ENCODE results near the gene ATOH8.

The ATOH8 gene

DNA sequence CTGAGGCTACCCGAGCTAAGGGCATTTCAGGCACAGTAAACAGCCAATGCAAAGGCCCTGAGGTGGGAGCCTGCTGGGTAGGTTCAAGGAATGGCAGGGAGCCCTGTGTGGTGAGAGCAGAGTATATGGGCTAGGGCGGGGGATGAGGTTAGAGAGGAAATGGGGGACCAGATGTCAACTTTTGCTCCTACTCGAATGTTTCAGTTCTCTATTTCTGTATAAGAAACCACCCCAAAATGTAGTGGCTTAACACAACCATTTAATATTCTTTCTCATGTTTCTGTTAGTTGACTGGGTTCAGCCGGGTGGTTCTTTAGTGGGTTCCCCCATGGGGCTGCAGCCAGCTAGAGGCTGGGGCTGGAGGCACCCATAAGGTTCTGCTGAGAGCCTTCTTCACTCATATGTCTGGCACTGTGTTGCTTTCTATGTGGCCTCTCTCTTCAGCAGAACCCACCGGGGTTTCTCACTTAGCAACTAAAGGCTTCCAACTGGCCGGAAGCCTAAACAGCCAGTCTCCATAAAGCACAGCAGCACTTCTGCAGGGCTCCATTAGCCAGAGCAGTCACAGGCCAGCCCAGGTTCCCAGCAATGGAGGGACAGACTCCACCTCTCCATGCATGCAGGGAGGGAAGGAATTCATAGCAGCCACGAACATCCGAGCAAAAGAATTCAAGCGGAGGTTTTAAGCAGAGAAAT, 5.6 kb upstream of the ATOH8 start:
- Histone ChIP-seq H2BK5ac (ENCODE audit: low read depth, low read length, poor library complexity, severe bottlenecking) (no peak overlapping the region), H3K14ac (ENCODE audit: low read length in 2 of 2) (no peak overlapping the region)

DNA sequence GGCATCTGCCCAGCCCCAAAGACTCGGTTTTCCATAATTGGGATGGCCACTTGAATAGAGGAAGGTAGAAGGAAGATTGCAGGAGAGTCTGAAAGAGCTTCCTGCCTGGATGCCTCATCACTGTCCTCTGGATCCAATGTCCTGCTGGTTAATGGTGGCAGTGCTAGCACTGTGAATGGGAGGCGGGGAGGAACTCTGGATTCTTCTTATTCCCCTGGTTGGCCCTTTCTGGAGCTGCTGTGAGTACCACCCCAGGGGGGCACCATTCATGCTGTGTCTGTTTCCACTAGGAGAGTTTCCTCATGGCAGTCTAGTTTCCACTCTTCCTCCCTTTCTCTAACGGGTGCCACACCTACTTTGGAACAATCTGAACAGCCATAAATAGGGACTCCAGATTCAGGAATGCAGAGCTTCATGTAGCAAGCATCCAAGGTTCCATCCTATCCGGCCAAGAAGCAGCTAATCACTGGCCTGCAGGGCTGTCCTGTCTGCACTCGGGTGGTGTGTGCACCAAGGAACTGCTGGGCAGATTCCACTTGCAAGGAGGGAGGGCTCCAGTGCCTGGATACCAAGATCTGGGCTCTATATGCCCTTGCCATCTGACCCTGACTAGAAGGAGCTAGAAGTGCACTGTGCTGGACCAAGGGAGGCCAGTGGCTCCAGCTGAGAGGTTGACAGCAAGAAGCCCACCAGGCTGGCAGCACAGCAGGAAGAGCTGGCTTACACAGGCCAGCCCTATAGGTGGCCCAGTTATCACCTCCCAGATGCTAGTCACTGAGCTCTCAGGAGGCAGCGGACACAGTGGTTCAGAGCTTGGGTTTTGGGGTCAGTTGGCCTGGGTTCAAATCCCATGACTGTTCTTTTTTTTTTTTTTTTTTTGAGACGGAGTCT, 4.6 kb upstream of the ATOH8 start:
- peak overlapping the region in 1 of 2 experiments; percentile 24 for H3K4ac ChIP-seq (ENCODE audit: low read depth in 1 of 2, low read length in 2 of 2)
- H3K4me2 ChIP-seq (ENCODE audit: low read length, poor library complexity, severe bottlenecking): no peak overlapping the region
- H4K91ac ChIP-seq (ENCODE audit: low read length): no peak overlapping the region
- H3K27ac ChIP-seq (ENCODE audit: low read length, poor library complexity, severe bottlenecking): no peak overlapping the region
- H3K27me3 ChIP-seq (ENCODE audit: control insufficient read depth in 1 of 2, insufficient read depth in 1 of 2, low read length in 2 of 2): peaks cover 25 to 28% of the 10 kb centered on the region in 2 experiments
- H3K4me3 ChIP-seq (ENCODE audit: insufficient read depth in 1 of 2, low read depth in 1 of 2, low read length in 2 of 2): no peak overlapping the region
- no peak overlapping the region for H2BK15ac ChIP-seq (ENCODE audit: low read depth, poor library complexity, severe bottlenecking)
- no peak overlapping the region for H4K8ac ChIP-seq (ENCODE audit: low read length)
- H2AFZ ChIP-seq (ENCODE audit: low read depth, low read length): no peak overlapping the region
- H2BK12ac ChIP-seq (ENCODE audit: low read length in 2 of 2): peak overlapping the region in 1 of 2 experiments; percentile 85
- H3K79me1 ChIP-seq (replicated peaks; ENCODE audit: low read length, poor library complexity, severe bottlenecking): no peaks in the 10 kb centered on the region
- WGBS: 66% methylated on average over 6 of the region's 7 CpGs
- no peak overlapping the region for H2BK5ac ChIP-seq (ENCODE audit: low read depth, low read length, poor library complexity, severe bottlenecking)
- no peak overlapping the region for H3K18ac ChIP-seq (ENCODE audit: low read depth in 1 of 2, low read length in 2 of 2)
- H3K4me1 ChIP-seq (ENCODE audit: control insufficient read depth, insufficient read depth, low read depth, low read length): peaks cover 34% of the 10 kb centered on the region
- H3K36me3 ChIP-seq (ENCODE audit: control insufficient read depth in 1 of 2, insufficient read depth in 2 of 2, low read depth in 1 of 2, low read length in 2 of 2): no peaks in the 10 kb centered on the region
- no peaks in the 10 kb centered on the region for H3K9me3 ChIP-seq (ENCODE audit: control insufficient read depth, low read length)
- no peak overlapping the region for H2BK120ac ChIP-seq (ENCODE audit: low read depth, low read length)
- H3K9ac ChIP-seq (ENCODE audit: low read length): no peak overlapping the region
- H3K23ac ChIP-seq (ENCODE audit: low read length in 2 of 2): peak overlapping the region in 1 of 2 experiments; percentile 10
- H3K14ac ChIP-seq (ENCODE audit: low read length in 2 of 2): peak overlapping the region in 1 of 2 experiments; percentile 68
- no peak overlapping the region for H2AK5ac ChIP-seq (ENCODE audit: low read length, severe bottlenecking)
- DNase-seq: no peak

More for the DNA sequence above, 5.6 kb upstream of the ATOH8 start:
- Histone ChIP-seq H3K4me3 (ENCODE audit: insufficient read depth in 1 of 2, low read depth in 1 of 2, low read length in 2 of 2) (no peak overlapping the region), H2BK12ac (ENCODE audit: low read length in 2 of 2) (no peak overlapping the region), H4K8ac (ENCODE audit: low read length) (no peak overlapping the region), H2AK5ac (ENCODE audit: low read length, severe bottlenecking) (no peak overlapping the region), H3K4me1 (ENCODE audit: control insufficient read depth, insufficient read depth, low read depth, low read length) (peaks cover 37% of the 10 kb centered on the region), H3K23ac (ENCODE audit: low read length in 2 of 2) (no peak overlapping the region), H4K91ac (ENCODE audit: low read length) (no peak overlapping the region), H2BK15ac (ENCODE audit: low read depth, poor library complexity, severe bottlenecking) (no peak overlapping the region), H3K27me3 (ENCODE audit: control insufficient read depth in 1 of 2, insufficient read depth in 1 of 2, low read length in 2 of 2) (peaks cover 25% of the 10 kb centered on the region in 2 experiments), H3K79me1 (replicated peaks; ENCODE audit: low read length, poor library complexity, severe bottlenecking) (no peaks in the 10 kb centered on the region), H3K4ac (ENCODE audit: low read depth in 1 of 2, low read length in 2 of 2) (no peak overlapping the region), H3K27ac (ENCODE audit: low read length, poor library complexity, severe bottlenecking) (no peak overlapping the region), H3K9me3 (ENCODE audit: control insufficient read depth, low read length) (no peaks in the 10 kb centered on the region), H2AFZ (ENCODE audit: low read depth, low read length) (no peak overlapping the region), H3K9ac (ENCODE audit: low read length) (no peak overlapping the region), H3K4me2 (ENCODE audit: low read length, poor library complexity, severe bottlenecking) (no peak overlapping the region), H3K36me3 (ENCODE audit: control insufficient read depth in 1 of 2, insufficient read depth in 2 of 2, low read depth in 1 of 2, low read length in 2 of 2) (no peaks in the 10 kb centered on the region), H2BK120ac (ENCODE audit: low read depth, low read length) (no peak overlapping the region), H3K18ac (ENCODE audit: low read depth in 1 of 2, low read length in 2 of 2) (peak overlapping the region in 1 of 2 experiments; percentile 37)
- no peak for DNase-seq
- WGBS: 77% methylated on average over 7 of the region's 9 CpGs

- peak overlapping the region in 1 of 2 experiments; percentile 81 for H3K18ac ChIP-seq (ENCODE audit: low read depth in 1 of 2, low read length in 2 of 2)
- H3K23ac ChIP-seq (ENCODE audit: low read length in 2 of 2): no peak overlapping the region
- no peak overlapping the region for H4K8ac ChIP-seq (ENCODE audit: low read length)
- H3K4me2 ChIP-seq (ENCODE audit: low read length, poor library complexity, severe bottlenecking): no peak overlapping the region
- H2AK5ac ChIP-seq (ENCODE audit: low read length, severe bottlenecking): no peak overlapping the region
- peaks cover 42% of the 10 kb centered on the region for H3K4me1 ChIP-seq (ENCODE audit: control insufficient read depth, insufficient read depth, low read depth, low read length)
- H2BK5ac ChIP-seq (ENCODE audit: low read depth, low read length, poor library complexity, severe bottlenecking): no peak overlapping the region
- no peaks in the 10 kb centered on the region for H3K36me3 ChIP-seq (ENCODE audit: control insufficient read depth in 1 of 2, insufficient read depth in 2 of 2, low read depth in 1 of 2, low read length in 2 of 2)
- no peak overlapping the region for H2AFZ ChIP-seq (ENCODE audit: low read depth, low read length)
- no peaks in the 10 kb centered on the region for H3K9me3 ChIP-seq (ENCODE audit: control insufficient read depth, low read length)
- no peak overlapping the region for H3K4me3 ChIP-seq (ENCODE audit: insufficient read depth in 1 of 2, low read depth in 1 of 2, low read length in 2 of 2)
- no peak overlapping the region for H2BK15ac ChIP-seq (ENCODE audit: low read depth, poor library complexity, severe bottlenecking)
- peak overlapping the region in 1 of 2 experiments; percentile 80 for H3K14ac ChIP-seq (ENCODE audit: low read length in 2 of 2)
- H2BK120ac ChIP-seq (ENCODE audit: low read depth, low read length): no peak overlapping the region
- no peak overlapping the region for H3K9ac ChIP-seq (ENCODE audit: low read length)
- DNase-seq: peak; percentile 66
- peaks cover 25 to 40% of the 10 kb centered on the region in 2 experiments for H3K27me3 ChIP-seq (ENCODE audit: control insufficient read depth in 1 of 2, insufficient read depth in 1 of 2, low read length in 2 of 2)
- H2BK12ac ChIP-seq (ENCODE audit: low read length in 2 of 2): peak overlapping the region in 1 of 2 experiments; percentile 82
- H4K91ac ChIP-seq (ENCODE audit: low read length): no peak overlapping the region
- H3K27ac ChIP-seq (ENCODE audit: low read length, poor library complexity, severe bottlenecking): no peak overlapping the region
- peaks cover 3% of the 10 kb centered on the region for H3K79me1 ChIP-seq (replicated peaks; ENCODE audit: low read length, poor library complexity, severe bottlenecking)
- 61% methylated on average over 12 of the region's 15 CpGs for WGBS
- no peak overlapping the region for H3K4ac ChIP-seq (ENCODE audit: low read depth in 1 of 2, low read length in 2 of 2)
These were observed 2.9 kb upstream of the ATOH8 start for GRCh38 chr2:85750587-85751575.

Measured in mesenchymal stem cell (in vitro differentiated cells and primary cell).